Measurements from ENCODE around the gene HRAS.

HRAS gene

GRCh38 chr11:491358-491757 is 44.0 kb downstream of the HRAS start:
- DNase-seq (ENCODE audit: low read depth, low spot score) = no peak
- POLR2A ChIA-PET = no interaction called here
- TF ChIP-seq, protein P1, sequence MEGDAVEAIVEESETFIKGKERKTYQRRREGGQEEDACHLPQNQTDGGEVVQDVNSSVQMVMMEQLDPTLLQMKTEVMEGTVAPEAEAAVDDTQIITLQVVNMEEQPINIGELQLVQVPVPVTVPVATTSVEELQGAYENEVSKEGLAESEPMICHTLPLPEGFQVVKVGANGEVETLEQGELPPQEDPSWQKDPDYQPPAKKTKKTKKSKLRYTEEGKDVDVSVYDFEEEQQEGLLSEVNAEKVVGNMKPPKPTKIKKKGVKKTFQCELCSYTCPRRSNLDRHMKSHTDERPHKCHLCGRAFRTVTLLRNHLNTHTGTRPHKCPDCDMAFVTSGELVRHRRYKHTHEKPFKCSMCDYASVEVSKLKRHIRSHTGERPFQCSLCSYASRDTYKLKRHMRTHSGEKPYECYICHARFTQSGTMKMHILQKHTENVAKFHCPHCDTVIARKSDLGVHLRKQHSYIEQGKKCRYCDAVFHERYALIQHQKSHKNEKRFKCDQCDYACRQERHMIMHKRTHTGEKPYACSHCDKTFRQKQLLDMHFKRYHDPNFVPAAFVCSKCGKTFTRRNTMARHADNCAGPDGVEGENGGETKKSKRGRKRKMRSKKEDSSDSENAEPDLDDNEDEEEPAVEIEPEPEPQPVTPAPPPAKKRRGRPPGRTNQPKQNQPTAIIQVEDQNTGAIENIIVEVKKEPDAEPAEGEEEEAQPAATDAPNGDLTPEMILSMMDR (IDR thresholded peaks at IDR 0.05; ENCODE audit: insufficient read depth, low read length, missing control alignments) = no peak
- H3K4me3 ChIP-seq (ENCODE audit: low read depth, low read length) = no peak overlapping the region
- CTCF ChIA-PET = no interaction called here

GRCh38 chr11:490930-491260 is 44.5 kb downstream of the HRAS start:
- CTCF ChIA-PET = no interaction called here
- POLR2A ChIA-PET = no interaction called here
- no peak for DNase-seq (ENCODE audit: low read depth, low spot score)
- no peak overlapping the region for H3K4me3 ChIP-seq (ENCODE audit: low read depth, low read length)
- TF ChIP-seq, protein P1 (IDR thresholded peaks at IDR 0.05; ENCODE audit: insufficient read depth, low read length, missing control alignments) = no peak

- ChIA-PET POLR2A (no interaction called here), CTCF (no interaction called here)
- H3K4me3 ChIP-seq (ENCODE audit: low read depth, low read length) = no peak overlapping the region
- TF ChIP-seq, protein P1 (IDR thresholded peaks at IDR 0.05; ENCODE audit: insufficient read depth, low read length, missing control alignments) = no peak
- DNase-seq (ENCODE audit: low read depth, low spot score) = no peak
Measured at GRCh38 chr11:490186-490929, 45.0 kb downstream of the HRAS start.

GRCh38 chr11:489610-490185 is 45.7 kb downstream of the HRAS start:
- no peak overlapping the region for H3K4me3 ChIP-seq (ENCODE audit: low read depth, low read length)
- no peak for DNase-seq (ENCODE audit: low read depth, low spot score)
- POLR2A ChIA-PET = no interaction called here
- TF ChIP-seq, protein P1 (IDR thresholded peaks at IDR 0.05; ENCODE audit: insufficient read depth, low read length, missing control alignments) = no peak
- CTCF ChIA-PET = no interaction called here

DNA sequence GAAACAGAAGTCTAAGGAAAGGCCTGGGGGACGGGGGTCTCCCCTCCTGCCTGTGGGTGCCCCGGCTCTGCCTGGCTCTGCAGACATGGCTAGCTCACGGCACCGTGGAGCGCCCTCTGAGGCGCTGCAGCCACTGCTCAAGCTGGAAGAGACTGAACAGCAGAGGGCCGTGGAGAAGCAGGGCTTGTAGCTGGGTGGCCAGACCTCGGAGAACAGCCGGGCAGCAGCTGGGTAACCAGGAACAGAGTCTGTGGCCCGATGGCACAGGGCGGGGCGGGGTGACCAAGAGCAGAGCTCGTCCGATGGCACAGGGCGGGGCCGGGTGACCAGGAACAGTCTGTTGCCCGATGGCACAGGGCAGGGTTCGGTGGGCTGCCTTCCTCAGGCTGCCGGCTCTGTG is 46.4 kb downstream of the HRAS start:
- no peak overlapping the region for H3K4me3 ChIP-seq (ENCODE audit: low read depth, low read length)
- TF ChIP-seq, protein P1 (IDR thresholded peaks at IDR 0.05; ENCODE audit: insufficient read depth, low read length, missing control alignments) = no peak
- no peak for DNase-seq (ENCODE audit: low read depth, low spot score)
- ChIA-PET POLR2A (no interaction called here), CTCF (no interaction called here)

DNA sequence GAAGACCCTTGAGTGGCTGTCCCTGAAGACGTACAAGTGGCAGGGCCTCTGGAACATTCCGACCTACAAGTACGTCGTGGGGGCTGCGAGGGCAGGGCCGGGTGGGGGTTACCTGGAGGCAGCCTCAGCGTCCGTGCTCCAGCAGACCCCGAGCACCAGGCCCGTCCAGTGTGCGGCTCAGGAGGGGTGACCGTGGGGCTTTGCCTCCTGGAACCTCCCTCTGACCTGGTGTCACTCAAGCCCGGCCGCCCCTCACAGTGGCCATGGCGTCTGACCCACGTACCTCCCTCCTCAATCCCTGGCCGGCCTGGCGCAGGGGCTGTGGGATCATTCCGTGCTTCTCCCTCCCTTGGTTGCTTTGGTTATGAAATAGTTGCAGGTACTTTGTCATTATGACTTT is 46.8 kb downstream of the HRAS start:
- POLR2A ChIA-PET = no interaction called here
- no peak for DNase-seq (ENCODE audit: low read depth, low spot score)
- no peak overlapping the region for H3K4me3 ChIP-seq (ENCODE audit: low read depth, low read length)
- CTCF ChIA-PET = no interaction called here
- TF ChIP-seq, protein P1 (IDR thresholded peaks at IDR 0.05; ENCODE audit: insufficient read depth, low read length, missing control alignments) = no peak

Data from AG04449 (cell line).